Sciatic nerve (tissue), 2 donors: ENCODE measurements around the gene SCAF1. TPM values are rescaled to one million over a fixed set of nuclear protein-coding genes. Genes with fewer than 3 reads are reported as not detected.
"Not testable (repeated sequence)": the region's sequence is repeated elsewhere in the genome, so short reads cannot be mapped to it uniquely, and the experiment has no call there.

ENCODE experiments used
- ATAC-seq: fragments of 200-7000 bp; cut with Tn5 transposase; one replicate; pipeline ENCODE4 v1.9.1; 2020; ENCODE audit warnings: mild to moderate bottlenecking, moderate library complexity
- DNase-seq: peaks from one replicate; pipeline ENCODE4 v3.0.0-alpha.2; 2020; ENCODE audit warnings: low spot score
- intact Hi-C: fragments of 100-400 bp; cut with DNase I; formaldehyde crosslinking; loops from one replicate; pipeline ENCODE4 v1.14.2; 2022
- total RNA-seq: library from RNA; stranded (reverse); fragmentation: NEBNext Ultra II Directional; extraction: Animal tissue kit (Norgen Biotek cat#: 25700); gene quantifications from one replicate; pipeline ENCODE4 v1.2.1, GENCODE V29; 2021
- donor health status: DM: no; HTN: no; CAD: no.
- donor health status: DM: no; HTN: no; CAD: no.

The SCAF1 gene
- total RNA-seq, 1 donor from 2014 or later, result 65.5 TPM

DNA sequence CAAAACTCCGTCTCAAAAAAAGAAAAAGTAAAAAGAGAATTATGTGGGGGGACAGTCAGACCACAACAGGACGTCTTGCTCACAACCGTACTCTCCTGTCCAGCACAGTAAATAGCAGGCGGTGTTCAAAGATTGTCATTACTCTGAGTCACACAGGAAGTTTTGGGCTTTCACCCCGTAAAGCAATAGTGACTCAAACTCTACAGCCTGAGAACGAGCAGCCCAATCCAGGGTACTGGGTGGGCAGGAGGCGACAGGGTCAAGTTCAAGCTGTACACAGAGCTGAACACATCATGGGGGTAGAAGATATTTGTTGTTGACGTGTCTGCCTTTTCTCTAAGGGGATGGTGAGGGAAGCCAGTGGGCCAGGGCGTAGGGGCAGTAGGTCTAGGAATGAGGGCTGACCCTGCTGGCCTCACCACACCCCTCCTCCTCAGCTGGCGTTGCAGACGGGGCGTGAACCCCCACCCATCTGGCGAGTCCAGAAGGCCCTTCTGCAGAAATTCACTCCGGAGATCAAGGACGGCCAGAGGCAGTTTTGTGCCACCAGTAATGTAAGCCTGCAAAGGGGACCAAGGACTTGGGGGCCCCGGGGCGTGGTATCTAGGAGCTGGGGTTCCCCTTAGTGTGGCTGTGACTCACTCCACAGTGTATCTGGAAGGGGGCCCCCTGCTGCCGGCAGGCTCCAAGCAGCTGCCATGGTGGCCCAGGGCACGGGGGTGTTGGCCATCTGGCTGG, 27.7 kb upstream of the SCAF1 start:
- intact Hi-C loops, result no loop called here
- no peak for DNase-seq
- peak; percentile 35 for ATAC-seq

GRCh38 chr19:49615861-49616260, 26.1 kb upstream of the SCAF1 start:
- no peak for ATAC-seq
- intact Hi-C loops, result no loop called here

DNA sequence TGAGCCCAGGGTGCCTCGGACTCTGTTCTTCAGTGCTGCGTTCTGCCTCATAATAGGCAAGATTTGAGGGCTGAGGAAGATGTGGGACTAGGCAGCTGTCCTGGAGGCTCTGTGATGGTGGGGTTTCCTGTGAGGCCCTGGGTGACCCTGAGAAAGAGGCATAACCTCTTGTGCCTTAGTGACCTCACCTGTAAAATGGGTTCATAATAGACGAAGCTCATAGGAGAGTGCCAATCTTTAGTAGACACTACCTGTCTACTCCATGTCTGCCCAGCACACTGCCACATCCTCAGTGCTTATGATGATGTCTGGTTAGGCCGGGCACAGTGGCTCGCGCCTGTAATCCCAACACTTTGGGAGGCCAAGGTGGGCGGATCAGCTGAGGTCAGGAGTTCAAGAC, 25.5 kb upstream of the SCAF1 start:
- ATAC-seq (no peak), DNase-seq (no peak)
- intact Hi-C loops, result no loop called here

More at GRCh38 chr19:49615861-49616260, 26.1 kb upstream of the SCAF1 start:
- no peak for DNase-seq

GRCh38 chr19:49616945-49617344, 25.1 kb upstream of the SCAF1 start:
- intact Hi-C loops, result no loop called here
- ATAC-seq, result no peak
- DNase-seq, result no peak

DNA sequence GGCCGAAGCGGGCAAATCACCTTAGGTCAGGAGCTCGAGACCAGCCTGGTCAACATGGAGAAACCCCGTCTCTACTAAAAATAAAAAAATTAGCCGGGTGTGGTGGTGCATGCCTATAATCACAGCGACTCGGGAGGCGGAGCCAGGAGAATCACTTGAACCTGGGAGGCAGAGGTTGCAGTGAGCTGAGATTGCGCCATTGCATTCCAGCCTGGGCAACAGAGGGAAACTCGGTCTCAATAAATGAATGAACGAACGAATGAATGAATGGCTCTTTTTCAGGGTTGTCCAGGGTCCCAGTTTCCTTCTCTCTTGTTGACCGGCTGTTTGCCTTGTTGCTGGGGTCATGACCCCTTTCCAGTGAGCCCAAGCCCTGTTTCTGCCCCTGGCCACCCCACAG, 24.1 kb upstream of the SCAF1 start:
- ATAC-seq, intact Hi-C loops: not testable (repeated sequence)

GRCh38 chr19:49624967-49625910, 16.8 kb upstream of the SCAF1 start:
- ATAC-seq (peak; percentile 7), DNase-seq (no peak)
- intact Hi-C loops, result no loop called here

More for the DNA sequence above, 24.1 kb upstream of the SCAF1 start:
- DNase-seq, result not testable (repeated sequence)

DNA sequence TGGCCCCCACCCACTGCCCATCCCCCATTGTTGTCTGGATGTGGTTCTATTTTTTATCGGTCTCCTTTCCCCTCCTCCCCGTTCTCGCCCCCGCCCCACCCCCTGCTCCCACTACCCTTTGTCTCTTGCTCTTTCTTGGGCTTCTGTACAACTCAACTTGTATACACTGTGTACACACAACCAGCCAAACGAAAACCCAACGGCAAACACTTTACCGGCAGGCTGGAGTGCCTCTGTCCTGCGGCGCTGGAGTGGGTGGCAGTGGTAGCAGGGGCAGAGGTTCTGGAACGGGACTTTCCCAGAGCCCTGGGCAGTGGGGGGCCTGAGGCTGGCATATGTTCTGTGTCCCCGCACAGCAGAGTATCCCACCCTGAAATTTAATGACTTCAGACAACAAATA, 15.8 kb upstream of the SCAF1 start:
- intact Hi-C loops, result no loop called here
- ATAC-seq, result no peak
- no peak for DNase-seq

DNA sequence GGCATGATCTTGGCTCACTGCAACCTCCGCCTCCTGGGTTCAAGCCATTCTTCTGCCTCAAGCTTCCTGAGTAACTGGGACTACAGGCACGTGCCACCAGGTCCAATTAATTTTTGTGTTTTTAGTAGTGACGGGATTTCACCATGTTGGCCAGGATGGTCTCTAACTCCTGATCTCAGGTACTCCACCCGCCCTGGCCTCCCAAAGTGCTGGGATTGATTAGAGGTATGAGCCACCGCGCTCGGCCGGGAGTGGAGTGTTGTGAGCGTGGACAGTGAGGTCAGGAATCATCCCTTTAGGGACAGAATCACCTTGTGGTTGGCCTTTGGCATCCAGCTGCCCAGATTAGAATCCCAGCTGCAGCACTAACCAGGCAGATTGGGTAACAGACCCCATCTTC, 12.3 kb upstream of the SCAF1 start:
- intact Hi-C loops, result no loop called here
- peak; percentile 19 for ATAC-seq
- no peak for DNase-seq

GRCh38 chr19:49631014-49631588, 10.9 kb upstream of the SCAF1 start:
- intact Hi-C loops, result no loop called here
- ATAC-seq (no peak), DNase-seq (no peak)

DNA sequence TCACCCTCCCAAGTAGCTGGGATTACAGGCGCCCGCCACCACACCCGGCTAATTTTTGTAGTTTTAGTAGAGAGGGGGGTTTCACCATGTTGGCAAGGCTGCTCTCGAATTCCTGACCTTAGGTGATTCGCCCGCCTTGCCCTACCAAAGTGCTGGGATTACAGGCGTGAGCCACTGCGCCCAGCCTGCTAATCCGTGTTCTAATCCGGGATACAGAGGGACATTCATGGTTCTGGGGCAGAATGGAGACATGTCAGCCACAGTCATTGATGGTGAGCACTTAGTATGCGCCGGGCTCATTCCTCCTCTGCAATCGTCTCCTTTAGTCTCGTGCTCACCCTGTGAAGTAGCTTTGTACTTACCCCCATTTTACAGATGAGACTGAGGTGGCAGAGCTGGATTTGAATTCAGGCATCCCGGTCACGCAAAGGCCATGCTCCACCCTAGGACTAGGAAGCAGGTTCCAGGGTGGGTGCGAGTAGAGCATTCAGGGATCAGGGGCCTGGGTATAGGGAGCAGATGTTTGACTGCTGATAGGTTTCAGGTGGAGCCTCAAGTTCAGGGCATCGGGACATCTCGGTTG, 10.3 kb upstream of the SCAF1 start:
- DNase-seq (no peak), ATAC-seq (no peak)
- intact Hi-C loops, result no loop called here

DNA sequence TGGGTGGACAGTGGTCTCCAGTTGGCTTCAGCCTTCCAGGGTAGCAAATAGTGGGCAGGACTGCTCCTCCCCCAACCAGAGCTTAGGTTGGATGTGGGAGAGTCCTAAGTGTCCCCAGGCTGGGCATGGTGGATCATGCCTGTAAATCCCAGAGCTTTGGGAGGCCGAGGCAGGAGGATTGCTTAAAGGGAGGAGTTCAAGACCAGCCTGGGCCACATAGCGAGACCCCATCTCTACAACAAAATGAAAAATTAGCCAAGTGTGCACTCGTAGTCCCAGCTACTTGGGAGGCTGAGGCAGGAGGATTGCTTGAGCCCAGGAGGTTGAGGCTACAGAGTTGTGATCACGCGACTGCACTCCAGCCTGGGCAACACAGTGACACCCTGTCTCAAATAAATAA, 9.4 kb upstream of the SCAF1 start:
- intact Hi-C loops, result no loop called here
- DNase-seq (no peak), ATAC-seq (no peak)

- intact Hi-C loops, ATAC-seq, DNase-seq: not testable (repeated sequence)
These were observed 8.7 kb upstream of the SCAF1 start for GRCh38 chr19:49633273-49633672.

- intact Hi-C loops, result no loop called here
- DNase-seq, result no peak
- ATAC-seq, result no peak
These were observed 6.3 kb upstream of the SCAF1 start for GRCh38 chr19:49635530-49636232.

DNA sequence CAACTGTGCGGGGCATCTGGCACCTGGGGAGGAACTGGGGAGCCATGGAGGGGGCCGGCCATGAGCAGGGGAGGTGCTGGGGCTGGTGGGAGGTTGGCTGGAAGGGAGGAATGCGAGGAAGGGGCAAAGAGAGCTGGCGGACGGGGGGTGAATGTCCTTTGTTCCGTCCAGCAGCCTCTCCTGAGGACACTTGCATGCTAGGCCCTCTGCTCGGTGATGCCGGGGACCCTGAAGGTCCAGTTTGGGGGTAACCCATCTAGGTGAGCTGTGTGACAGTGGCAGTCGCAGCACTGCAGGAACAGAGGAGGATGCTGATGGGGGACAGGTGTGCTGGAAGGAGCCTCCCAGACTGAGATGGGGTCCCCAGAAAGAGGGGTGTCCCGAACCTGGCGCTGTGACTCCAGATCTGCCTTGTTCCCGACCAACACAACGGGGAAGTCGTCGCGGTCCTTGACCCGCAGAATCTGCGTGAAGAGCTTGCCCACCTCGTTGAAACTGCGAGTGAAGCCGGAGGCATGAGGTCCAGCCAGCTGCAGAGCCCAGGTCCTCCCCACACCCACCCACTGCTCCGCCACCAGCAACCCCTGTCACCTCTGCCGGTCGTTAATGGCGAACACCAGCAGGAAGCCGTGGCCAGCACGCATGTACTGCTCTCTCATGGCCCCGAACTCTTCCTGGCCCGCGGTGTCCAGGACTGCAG, 5.6 kb upstream of the SCAF1 start:
- intact Hi-C loops, result no loop called here
- no peak for DNase-seq
- no peak for ATAC-seq

- peak; percentile 93 for DNase-seq
These were observed 3.9 kb upstream of the SCAF1 start for GRCh38 chr19:49637821-49638738.

GRCh38 chr19:49639401-49640112, 2.5 kb upstream of the SCAF1 start:
- ATAC-seq, result no peak
- intact Hi-C loops, result no loop called here
- no peak for DNase-seq

More at GRCh38 chr19:49637821-49638738, 3.9 kb upstream of the SCAF1 start:
- ATAC-seq, result peak; percentile 25
- intact Hi-C loops, result no loop called here
